ENCODE results near the gene ZNF236. TPM values are rescaled to one million over a fixed set of nuclear protein-coding genes. Genes with fewer than 3 reads are reported as not detected.

The ZNF236 gene
- total RNA-seq, 1 donor from 2014 or later: 13.3 TPM

DNA sequence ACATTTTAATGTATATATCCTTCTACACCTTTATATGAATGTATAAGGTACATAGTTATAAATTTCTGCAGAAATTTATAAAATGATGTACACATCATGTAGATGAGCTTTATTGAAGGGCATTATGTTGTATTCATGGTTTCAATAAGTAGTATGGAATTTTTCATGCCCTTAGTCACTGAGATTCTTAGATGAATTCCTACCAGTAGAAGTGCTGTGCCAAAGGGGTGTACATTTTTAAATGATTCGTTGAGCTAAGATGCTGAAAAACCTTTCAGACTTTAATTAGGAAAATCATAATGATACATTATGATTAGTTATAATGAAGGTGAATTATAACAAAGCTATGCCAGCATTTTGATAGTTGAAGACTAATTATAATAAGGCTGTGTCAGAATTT is 115.2 kb downstream of the ZNF236 start:
- peaks cover 8% of the 10 kb centered on the region for H3K36me3 ChIP-seq (ENCODE audit: insufficient read depth, low read length)

GRCh38 chr18:76938619-76939018 is 116.3 kb downstream of the ZNF236 start:
- no peak for FAIRE-seq
- H3K27ac Mint-ChIP-seq (ENCODE audit: unreplicated experiment): no peak overlapping the region

More for the DNA sequence above, 115.2 kb downstream of the ZNF236 start:
- Histone ChIP-seq H3K4me2 (ENCODE audit: low read length) (no peak overlapping the region), H3K9me3 (ENCODE audit: insufficient read depth, low read depth, low read length) (no peaks in the 10 kb centered on the region), H3K27ac (ENCODE audit: low read depth, low read length) (no peak overlapping the region), H3K79me2 (ENCODE audit: insufficient read depth, low read length) (no peaks in the 10 kb centered on the region), H2AFZ (ENCODE audit: low read depth, low read length) (no peak overlapping the region), H4K20me1 (ENCODE audit: insufficient read depth, low read length) (no peaks in the 10 kb centered on the region), H3K4me3 (ENCODE audit: insufficient read depth, low read depth, low read length) (no peak overlapping the region), H3K4me1 (ENCODE audit: insufficient read depth, low read length) (no peaks in the 10 kb centered on the region), H3K27me3 (ENCODE audit: insufficient read depth, low read length) (no peaks in the 10 kb centered on the region), H3K9ac (ENCODE audit: low read length) (no peak overlapping the region)
- peaks cover under 1% of the 10 kb centered on the region for H3K4me1 Mint-ChIP-seq (ENCODE audit: low read depth, unreplicated experiment)
- no peaks in the 10 kb centered on the region for H3K27me3 Mint-ChIP-seq (ENCODE audit: low read depth, unreplicated experiment)
- no peak overlapping the region for H3K27ac Mint-ChIP-seq (ENCODE audit: unreplicated experiment)
- H3K4me3 Mint-ChIP-seq (ENCODE audit: unreplicated experiment): no peak overlapping the region
- DNase-seq (ENCODE audit: low read depth) (no peak), FAIRE-seq (no peak)
- TF ChIP-seq EZH2 (IDR thresholded peaks at IDR 0.05; ENCODE audit: insufficient read depth, low read length) (no peak), CTCF (IDR thresholded peaks at IDR 0.05; ENCODE audit: insufficient read depth, low read depth, low read length) (peak; percentile 3)
- H3K36me3 Mint-ChIP-seq (ENCODE audit: low read depth, unreplicated experiment): peaks cover 7% of the 10 kb centered on the region
- H3K9me3 Mint-ChIP-seq (ENCODE audit: unreplicated experiment): no peaks in the 10 kb centered on the region

More at GRCh38 chr18:76938619-76939018, 116.3 kb downstream of the ZNF236 start:
- Histone ChIP-seq H3K36me3 (ENCODE audit: insufficient read depth, low read length) (peaks cover 8% of the 10 kb centered on the region), H3K4me2 (ENCODE audit: low read length) (no peak overlapping the region), H3K4me3 (ENCODE audit: insufficient read depth, low read depth, low read length) (no peak overlapping the region), H4K20me1 (ENCODE audit: insufficient read depth, low read length) (no peaks in the 10 kb centered on the region), H3K27me3 (ENCODE audit: insufficient read depth, low read length) (no peaks in the 10 kb centered on the region), H3K9ac (ENCODE audit: low read length) (no peak overlapping the region), H2AFZ (ENCODE audit: low read depth, low read length) (no peak overlapping the region), H3K27ac (ENCODE audit: low read depth, low read length) (no peak overlapping the region), H3K9me3 (ENCODE audit: insufficient read depth, low read depth, low read length) (no peaks in the 10 kb centered on the region), H3K79me2 (ENCODE audit: insufficient read depth, low read length) (no peaks in the 10 kb centered on the region), H3K4me1 (ENCODE audit: insufficient read depth, low read length) (no peaks in the 10 kb centered on the region)
- Mint-ChIP-seq H3K27me3 (ENCODE audit: low read depth, unreplicated experiment) (no peaks in the 10 kb centered on the region), H3K9me3 (ENCODE audit: unreplicated experiment) (no peaks in the 10 kb centered on the region), H3K36me3 (ENCODE audit: low read depth, unreplicated experiment) (peaks cover 5% of the 10 kb centered on the region), H3K4me1 (ENCODE audit: low read depth, unreplicated experiment) (no peaks in the 10 kb centered on the region), H3K4me3 (ENCODE audit: unreplicated experiment) (no peak overlapping the region)
- DNase-seq (ENCODE audit: low read depth): no peak
- no peak for TF ChIP-seq CTCF (IDR thresholded peaks at IDR 0.05; ENCODE audit: insufficient read depth, low read depth, low read length)
- no peak for TF ChIP-seq EZH2 (IDR thresholded peaks at IDR 0.05; ENCODE audit: insufficient read depth, low read length)
